Measurements from ENCODE around the gene PTGR3.

The PTGR3 gene

GRCh38 chr18:75214766-75215510, 6.0 kb upstream of the PTGR3 start:
- DNase-seq (ENCODE audit: low spot score) = peak; percentile 7

GRCh38 chr18:75214332-75214690, 5.4 kb upstream of the PTGR3 start:
- DNase-seq (ENCODE audit: low spot score) = no peak

DNA sequence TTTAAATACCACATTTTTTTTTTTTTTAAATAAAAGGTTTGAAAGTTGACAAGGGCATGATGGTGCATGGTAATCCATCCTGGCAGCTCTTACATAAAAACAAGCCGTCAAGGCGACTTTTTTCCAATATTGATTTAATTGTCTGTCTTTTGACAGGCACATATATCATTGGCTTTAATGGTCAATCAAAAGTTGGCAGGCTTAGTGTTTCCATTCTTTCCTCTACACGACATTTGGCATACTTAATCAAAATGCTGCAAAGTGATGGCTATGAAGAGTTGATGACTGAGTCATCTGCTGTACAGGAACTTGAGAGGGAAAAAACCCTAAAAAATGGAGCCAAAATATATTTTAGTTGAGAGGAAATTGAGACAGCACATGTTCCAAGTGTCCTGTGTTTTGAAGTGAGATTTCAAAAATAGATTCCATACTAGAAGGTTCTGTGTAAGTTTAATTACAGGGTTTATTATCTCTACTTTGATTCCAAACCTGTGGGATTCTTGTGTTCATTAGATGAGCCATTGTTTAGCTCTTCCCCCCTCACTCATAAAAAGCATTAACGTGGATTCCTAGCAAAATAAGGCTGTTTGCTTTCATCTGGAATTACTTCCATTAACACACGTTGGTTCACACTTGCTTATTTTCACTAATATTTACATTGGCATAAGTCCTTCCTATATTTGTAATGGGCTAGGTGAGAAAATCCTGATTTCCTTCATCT, 4.8 kb upstream of the PTGR3 start:
- DNase-seq (ENCODE audit: low spot score) = peak; percentile 16

- DNase-seq (ENCODE audit: low spot score) = no peak
Observed at GRCh38 chr18:75212751-75213090, 3.8 kb upstream of the PTGR3 start.

GRCh38 chr18:75211953-75212750, 3.2 kb upstream of the PTGR3 start:
- DNase-seq (ENCODE audit: low spot score) = peak; percentile 23

- DNase-seq (ENCODE audit: low spot score) = peak; percentile 8
Observed at GRCh38 chr18:75211626-75211952, 2.6 kb upstream of the PTGR3 start.

- DNase-seq (ENCODE audit: low spot score) = peak; percentile 34
Observed at GRCh38 chr18:75211002-75211621, 2.2 kb upstream of the PTGR3 start.

DNA sequence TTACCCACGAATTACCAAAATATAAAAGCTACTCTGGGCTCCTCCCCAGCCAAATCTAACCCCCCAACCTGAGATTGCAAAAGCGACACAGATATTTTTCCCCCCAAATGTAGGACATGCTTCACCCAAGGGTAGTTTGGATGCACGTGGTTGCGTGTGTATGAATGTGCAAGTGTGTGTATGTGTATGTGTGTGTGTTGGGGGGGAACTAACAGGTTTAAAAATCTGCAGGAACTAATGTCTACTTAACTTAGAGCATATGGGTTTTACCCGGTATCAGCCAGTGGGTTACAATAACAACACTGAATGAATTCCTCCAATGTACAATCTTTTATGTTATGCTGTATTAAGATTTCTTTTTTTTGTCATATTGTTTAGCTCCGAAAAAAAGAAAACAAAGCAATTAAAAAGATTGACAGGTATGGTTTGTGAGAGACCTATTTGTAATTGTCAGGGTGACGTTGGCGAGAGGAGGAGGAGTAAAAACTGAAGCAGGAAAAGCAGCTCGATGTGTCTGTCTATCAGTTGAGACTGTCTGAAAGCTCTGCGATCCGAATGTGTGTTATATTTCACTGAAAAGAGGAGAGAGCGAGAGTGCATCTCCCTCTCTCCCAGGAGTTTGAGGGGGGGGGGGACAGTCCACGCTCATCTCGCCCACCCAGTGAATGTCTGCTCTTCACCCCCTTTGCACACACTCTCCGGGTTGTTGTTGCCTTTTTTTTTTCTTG, 1.5 kb upstream of the PTGR3 start, which contains the start of gene TSHZ1:
TSS of gene TSHZ1 (plus strand) at position 524 of the 728 bp plus-strand sequence. CDS start 1,080 bp downstream, outside the sequence.
- peak; percentile 88 for DNase-seq (ENCODE audit: low spot score)

DNA sequence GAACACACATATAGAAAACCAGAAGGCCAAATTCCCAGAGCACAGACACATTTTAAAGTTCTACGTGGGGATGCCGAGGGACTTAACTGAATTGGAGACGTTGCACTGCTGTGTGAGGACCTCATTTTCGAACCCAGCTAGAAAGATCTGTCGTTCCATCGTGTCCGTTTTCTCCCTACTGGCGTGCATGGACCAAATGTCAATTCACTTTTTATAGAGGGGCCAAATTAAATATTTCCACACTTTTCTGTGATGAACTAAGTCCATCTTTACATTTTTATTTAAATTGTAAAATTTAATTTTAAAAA, 966 bp upstream of the PTGR3 start:
- DNase-seq (ENCODE audit: low spot score) = no peak

DNA sequence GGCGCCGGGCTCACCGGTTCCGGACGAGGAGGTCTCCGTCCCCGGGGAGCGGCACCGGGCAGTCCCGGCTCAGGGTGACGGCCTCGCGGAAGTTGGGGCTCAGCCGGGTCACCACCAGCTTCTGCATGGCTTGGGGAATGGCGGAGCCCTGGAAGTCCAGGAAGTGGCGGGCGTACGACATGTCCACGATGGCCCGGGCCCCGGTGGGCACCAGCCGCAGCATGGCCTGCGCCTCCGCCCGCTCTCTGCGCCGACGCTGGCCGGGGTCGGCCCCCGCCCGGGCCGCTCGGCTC, 157 bp downstream of the PTGR3 start:
- no peak for DNase-seq (ENCODE audit: low spot score)

DNA sequence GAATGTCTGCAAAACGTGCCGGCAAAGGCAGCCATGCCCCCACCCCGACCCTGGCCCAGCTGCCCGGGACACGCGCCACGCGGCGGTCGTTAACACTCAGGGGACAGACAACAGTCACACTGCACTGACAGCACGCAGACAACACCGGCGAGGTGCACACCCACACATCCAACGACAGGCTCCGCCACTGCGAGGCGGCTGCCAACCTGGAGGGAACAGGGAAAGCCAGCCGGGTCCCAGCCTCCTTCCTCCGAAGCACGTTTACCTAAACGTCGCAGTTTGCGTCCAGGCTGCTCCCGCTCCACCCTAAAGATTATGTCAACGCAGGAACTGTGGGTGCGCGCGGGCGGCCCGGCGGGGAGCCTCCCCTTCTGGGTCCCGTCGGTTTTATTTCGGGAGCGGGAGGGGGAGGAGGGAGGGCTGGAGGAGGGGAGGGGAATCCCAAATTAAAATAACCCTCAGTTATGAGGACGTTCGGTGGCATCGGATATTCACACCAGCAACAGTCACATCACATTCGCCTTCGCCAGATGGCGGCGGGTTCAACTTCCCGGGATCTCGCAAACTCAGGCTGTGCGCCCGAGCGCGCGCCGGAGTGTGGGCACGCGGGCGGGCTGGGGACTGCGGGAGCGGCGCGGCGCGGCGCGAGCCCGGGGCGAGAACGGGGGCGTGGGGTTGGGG, 644 bp downstream of the PTGR3 start:
- DNase-seq (ENCODE audit: low spot score) = peak; percentile 58

DNA sequence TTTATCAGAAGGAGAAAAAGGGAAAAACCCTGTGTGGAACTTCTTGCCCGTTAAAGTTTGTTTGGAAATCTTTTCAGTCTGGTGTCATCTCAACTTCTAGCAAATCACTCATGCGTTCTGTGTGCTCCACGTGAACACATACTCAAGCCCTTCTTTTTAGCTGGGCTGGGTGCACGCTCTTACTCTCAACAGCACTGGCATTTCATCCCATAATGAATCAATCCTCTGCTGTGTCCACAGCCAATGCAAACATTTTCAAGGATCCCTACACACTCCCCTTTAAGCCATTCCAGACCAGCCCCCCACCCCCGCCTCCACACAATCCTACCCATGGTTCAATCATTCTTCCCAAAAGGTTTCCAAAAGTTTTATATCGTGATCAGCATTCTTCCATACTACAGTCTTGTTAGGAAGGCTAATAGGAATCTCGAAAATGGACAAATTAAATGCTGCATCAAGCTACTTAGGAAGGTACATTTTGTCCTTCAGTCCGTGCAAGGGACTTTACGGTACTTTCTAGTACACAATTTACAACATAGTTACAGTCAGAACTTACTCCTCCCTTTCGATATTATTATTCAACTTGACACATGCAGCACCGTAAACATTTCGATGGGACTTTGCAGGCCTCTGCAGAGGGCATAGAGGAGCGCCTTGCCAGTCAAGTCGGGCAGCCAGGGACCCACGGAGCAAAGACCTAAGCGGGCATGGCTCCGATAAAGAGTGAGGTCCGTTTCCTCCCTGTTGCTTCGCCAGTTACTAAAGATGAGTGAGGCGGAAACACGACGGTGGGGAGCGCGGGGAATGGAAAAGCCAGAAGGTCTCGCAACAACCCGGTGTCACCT, 1.4 kb downstream of the PTGR3 start:
- DNase-seq (ENCODE audit: low spot score) = peak; percentile 61

DNA sequence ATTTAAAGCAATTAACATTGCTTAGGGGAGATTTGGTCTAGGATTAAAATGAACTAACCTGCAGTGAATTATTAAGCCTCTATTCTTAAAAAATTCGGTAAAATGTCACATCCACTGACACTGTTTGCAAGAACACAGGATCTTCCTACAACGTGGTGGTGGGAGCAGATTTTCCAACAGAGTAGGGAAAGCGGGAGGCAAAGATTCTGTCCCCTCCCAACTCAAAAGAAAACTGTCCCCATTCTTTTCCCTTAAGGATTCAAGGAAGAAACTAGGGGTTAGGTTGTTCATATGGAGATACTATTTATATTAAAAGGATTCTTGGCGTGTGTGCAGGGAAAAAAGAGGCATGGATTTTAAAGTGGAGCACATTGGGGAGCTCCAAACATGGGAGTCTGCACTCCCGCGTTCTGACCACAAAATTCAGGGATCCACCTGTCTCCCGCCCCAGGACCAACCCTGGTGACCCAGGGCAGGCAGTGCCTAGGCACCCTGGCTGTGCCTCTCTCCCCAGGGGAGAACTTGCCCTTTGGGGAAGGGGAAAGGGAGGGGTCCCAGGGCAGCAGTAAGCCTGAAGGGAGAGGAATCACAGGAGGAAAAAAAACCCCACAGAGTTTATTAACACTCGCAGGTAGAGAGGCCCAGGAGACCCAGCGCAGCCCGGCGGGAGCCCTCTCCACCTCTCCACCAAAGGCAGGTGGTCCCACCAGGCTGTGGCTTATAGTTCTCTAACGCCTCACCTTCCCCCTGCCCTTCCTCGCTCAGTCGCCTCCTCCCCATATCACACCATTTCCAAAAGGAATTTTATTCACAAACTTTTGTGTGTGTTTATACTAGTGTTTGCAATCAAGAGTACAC, 2.3 kb downstream of the PTGR3 start:
- no peak for DNase-seq (ENCODE audit: low spot score)

- no peak for DNase-seq (ENCODE audit: low spot score)
Observed at GRCh38 chr18:75205514-75206132, 3.3 kb downstream of the PTGR3 start.

DNA sequence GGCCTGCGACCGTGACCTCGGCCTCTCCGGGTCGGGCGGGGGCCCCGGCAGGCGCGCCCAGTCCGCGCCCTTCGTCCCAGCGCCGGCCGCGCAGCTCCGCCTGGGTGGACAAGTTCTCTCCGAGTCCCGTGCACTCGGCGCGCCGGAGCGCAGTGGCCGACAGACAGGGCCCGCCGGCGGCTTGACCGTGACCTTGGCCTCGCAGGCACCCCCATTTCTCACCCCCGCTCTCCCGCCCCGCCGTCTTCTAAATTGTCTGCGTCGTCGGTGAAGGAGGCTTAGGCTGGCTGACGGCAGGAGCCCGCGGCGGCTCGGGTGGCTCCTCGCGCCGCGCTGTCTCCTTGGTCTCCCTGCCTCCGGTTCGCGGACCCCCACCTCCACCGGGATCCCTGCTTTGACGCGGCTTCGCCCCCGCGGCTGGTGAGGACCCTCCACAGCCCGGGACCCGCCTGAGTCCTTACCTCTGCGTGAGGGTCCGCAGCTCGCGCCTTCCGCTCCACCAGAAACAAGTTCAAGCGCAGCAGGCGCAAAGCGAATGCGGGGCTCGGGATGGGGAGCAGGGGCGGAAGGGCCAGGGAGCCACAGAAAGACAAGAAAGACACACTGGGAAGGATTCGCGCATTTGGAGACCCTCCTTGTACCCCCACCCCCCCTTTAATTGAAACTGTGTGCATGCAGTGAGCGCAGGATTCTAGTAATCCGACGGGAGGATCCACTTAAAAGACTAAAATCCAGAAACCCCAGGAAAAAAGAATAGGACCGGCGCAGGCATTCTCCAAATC, 4.0 kb downstream of the PTGR3 start:
- peak; percentile 15 for DNase-seq (ENCODE audit: low spot score)

GRCh38 chr18:75204269-75204731, 4.6 kb downstream of the PTGR3 start:
- peak; percentile 18 for DNase-seq (ENCODE audit: low spot score)

GRCh38 chr18:75203416-75204268, 5.3 kb downstream of the PTGR3 start:
- DNase-seq (ENCODE audit: low spot score) = no peak
